ENCODE data around the gene ALDH9A1. TPM values are rescaled to one million over a fixed set of nuclear protein-coding genes. Genes with fewer than 3 reads are reported as not detected.

The ALDH9A1 gene
- total and polyA plus RNA-seq, 2 of the 8 experiments (the other 6 are each of a cell fraction or from before 2014, with no cell fraction given): 57.6 to 63.8 TPM

- Histone ChIP-seq H3K14ac (ENCODE audit: insufficient read length) (no peak overlapping the region), H3K4me1 (replicated peaks in 1 of 4; ENCODE audit: control insufficient read depth in 3 of 4, insufficient read depth in 4 of 4, low read length in 3 of 4) (no peaks in the 10 kb centered on the region), H4K5ac (ENCODE audit: insufficient read length, low read depth, low read length) (no peak overlapping the region), H3K4me3 (ENCODE audit: extremely low read depth in 1 of 4, insufficient read depth in 2 of 4, low read depth in 3 of 4, low read length in 4 of 4) (no peak overlapping the region), H3K27ac (ENCODE audit: low read depth, low read length) (no peak overlapping the region), H3K36me3 (ENCODE audit: control insufficient read depth in 2 of 4, insufficient read depth in 4 of 4, low read length in 3 of 4) (peaks cover 3 to 32% (median 16%) of the 10 kb centered on the region in 4 experiments; a peak in 7 of 8 replicates), H2BK15ac (ENCODE audit: low read length) (no peak overlapping the region), H2AK5ac (ENCODE audit: low read depth, low read length) (no peak overlapping the region), H3K79me2 (ENCODE audit: control insufficient read depth in 1 of 2, insufficient read depth in 2 of 2, low read length in 2 of 2) (no peaks in the 10 kb centered on the region), H3K23ac (ENCODE audit: insufficient read length) (no peak overlapping the region), H2BK20ac (ENCODE audit: low read length) (no peak overlapping the region), H3K56ac (replicated peaks; ENCODE audit: insufficient read length, low read depth, low read length) (no peak overlapping the region), H3K4me2 (ENCODE audit: insufficient read depth in 1 of 2, low read depth in 2 of 2, low read length in 2 of 2) (no peak overlapping the region), H3K9me3 (ENCODE audit: insufficient read depth in 2 of 2, low read depth in 1 of 2, low read length in 1 of 2) (no peaks in the 10 kb centered on the region), H3K9ac (replicated peaks in 1 of 4; ENCODE audit: extremely low read depth in 1 of 4, low read depth in 3 of 4, low read length in 3 of 4) (no peak overlapping the region), H2BK12ac (ENCODE audit: low read depth, low read length) (no peak overlapping the region), H3K18ac (ENCODE audit: extremely low read depth, low read length) (no peak overlapping the region), H4K8ac (ENCODE audit: extremely low read depth, insufficient read depth, low read length) (no peak overlapping the region), H2BK120ac (replicated peaks; ENCODE audit: low read depth, low read length) (no peak overlapping the region), H3K23me2 (ENCODE audit: low read depth, low read length) (no peaks in the 10 kb centered on the region), H4K20me1 (replicated peaks in 1 of 2; ENCODE audit: control insufficient read depth in 1 of 2, insufficient read depth in 2 of 2, low read length in 2 of 2) (peaks cover 0 to 2% of the 10 kb centered on the region in 2 experiments), H4K91ac (replicated peaks; ENCODE audit: insufficient read length, low read length) (no peak overlapping the region), H3K79me1 (ENCODE audit: low read depth, low read length) (no peaks in the 10 kb centered on the region), H2AFZ (ENCODE audit: low read length) (no peak overlapping the region), H2BK5ac (ENCODE audit: low read depth, low read length) (no peak overlapping the region), H3K27me3 (replicated peaks in 1 of 4; ENCODE audit: control insufficient read depth in 3 of 4, extremely low read depth in 1 of 4, insufficient read depth in 3 of 4, low read length in 3 of 4) (no peaks in the 10 kb centered on the region), H3K4ac (replicated peaks; ENCODE audit: insufficient read length, low read depth, low read length) (no peak overlapping the region)
- no peak for TF ChIP-seq SP4 (IDR thresholded peaks at IDR 0.05; ENCODE audit: low read length)
- TF ChIP-seq ZNF274 (IDR thresholded peaks at IDR 0.05; ENCODE audit: borderline replicate concordance, extremely low read depth, low read length): no peak
- no peak for TF ChIP-seq HDAC6 (IDR thresholded peaks at IDR 0.05; ENCODE audit: low read depth, low read length)
- no peak for TF ChIP-seq CTCF (IDR thresholded peaks at IDR 0.05; ENCODE audit: control extremely low read depth in 1 of 3, insufficient read depth in 1 of 3, low read depth in 1 of 3, low read length in 3 of 3)
- no peak for DNase-seq (ENCODE audit: low read depth in 1 of 2, low spot score in 2 of 2)
- WGBS, 2 experiments (ENCODE audit: extremely low coverage in 1 of 2, insufficient coverage in 1 of 2, insufficient read length in 1 of 2, insufficient replicate concordance in 2 of 2, low coverage in 1 of 2, low lambda C conversion rate in 2 of 2, missing lambda C conversion rate in 1 of 2): 89% methylated on average over 2 of the region's 2 CpGs; no CpG with 5 or more reads in 1 of the 2 experiments
- FAIRE-seq: no peak
- POLR2A ChIA-PET (ENCODE audit: partially characterized antibody): no interaction called here
- CTCF ChIA-PET (ENCODE audit: partially characterized antibody): no interaction called here
Observed at GRCh38 chr1:165671526-165671925, 26.8 kb downstream of the ALDH9A1 start.

Data from H1 (cell line).